Spleen (tissue), 7 donors: ENCODE results near the gene NOA1.

ENCODE experiments used
- CTCF ChIP-seq, 11 experiments: fragments of 200-600 bp in 7 of 11; fragments of 450-650 bp in 4 of 11; sonication (generic) in 4 of 11; IDR thresholded peaks in 8 of 11; conservative IDR thresholded peaks in 3 of 11; 1 replicate in 7 of 11; 2 replicates in 4 of 11; pipeline versions ENCODE4 v1.4.0 to v1.8.0; 2016 to 2021; ENCODE audit warnings: antibody characterized with exemption in 11 of 11, inconsistent platforms in 4 of 11, mild to moderate bottlenecking in 1 of 11
- POLR2A ChIP-seq, 3 donors: fragments of 450-650 bp; IDR thresholded peaks; one replicate each; pipeline ENCODE4 v1.5.1; 2017; ENCODE audit warnings: antibody characterized with exemption in 3 of 3, mild to moderate bottlenecking in 1 of 3
- POLR2AphosphoS5 ChIP-seq, 3 donors: sonication (generic); formaldehyde crosslinking; IDR thresholded peaks; one replicate each; pipeline ENCODE4 v1.5.1; 2017; ENCODE audit warnings: antibody characterized with exemption in 3 of 3
- donor health status: DM: no; HTN: no; CAD: no; lungs with moderate emphysema.
- donor health status: DM: no; HTN: no; CAD: no.
- donor health status: DM: no; HTN: no; CAD: no.

DNA sequence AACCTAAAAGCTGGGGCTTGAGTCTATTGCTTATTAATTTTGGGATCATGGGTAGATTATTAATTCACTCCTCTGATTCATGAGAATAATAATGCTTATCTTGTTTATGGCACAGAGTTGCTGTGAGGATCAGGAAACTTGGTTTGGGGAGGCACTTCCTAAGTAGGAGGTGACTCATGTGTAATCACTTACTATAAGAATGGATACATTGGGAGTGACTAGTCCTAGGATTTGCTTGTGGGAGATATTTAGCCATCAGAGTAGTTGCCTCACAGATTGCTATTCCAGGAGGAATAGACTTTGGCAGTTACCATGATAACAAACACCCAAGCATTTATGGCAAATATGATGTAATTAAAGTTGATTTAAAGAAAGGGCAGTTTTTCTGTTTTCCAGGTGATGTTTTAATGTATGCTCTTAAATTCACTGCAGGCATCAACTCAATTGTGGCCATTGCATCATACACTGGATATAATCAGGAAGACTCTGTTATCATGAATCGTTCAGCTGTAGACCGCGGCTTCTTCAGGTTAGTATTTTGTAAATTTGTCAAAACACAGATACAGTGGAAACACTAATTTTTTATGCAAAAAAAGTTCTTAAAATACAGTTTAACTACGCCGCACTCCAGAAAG, 43.2 kb upstream of the NOA1 start:
- TF ChIP-seq CTCF (IDR thresholded peaks at IDR 0.05 in 8 of 11, conservative IDR thresholded peaks at IDR 0.05 in 3 of 11) (no peak), POLR2A (IDR thresholded peaks at IDR 0.05) (no peak), POLR2AphosphoS5 (IDR thresholded peaks at IDR 0.05) (no peak)
